GM10266 (cell line): Measurements from ENCODE around the gene TBX15.

Experiments used
- DNase-seq: peaks from one replicate; pipeline ENCODE4 v3.0.0; 2012; ENCODE audit errors: extremely low spot score
- TF ChIP-seq, protein P1 (sequence below): IDR thresholded peaks from 2 replicates; pipeline ENCODE4 v1.5.1; 2012; ENCODE audit warnings: mild to moderate bottlenecking, low read depth; ENCODE audit not compliant: control insufficient read depth, insufficient read depth; ENCODE audit errors: missing control alignments

Gene TBX15

DNA sequence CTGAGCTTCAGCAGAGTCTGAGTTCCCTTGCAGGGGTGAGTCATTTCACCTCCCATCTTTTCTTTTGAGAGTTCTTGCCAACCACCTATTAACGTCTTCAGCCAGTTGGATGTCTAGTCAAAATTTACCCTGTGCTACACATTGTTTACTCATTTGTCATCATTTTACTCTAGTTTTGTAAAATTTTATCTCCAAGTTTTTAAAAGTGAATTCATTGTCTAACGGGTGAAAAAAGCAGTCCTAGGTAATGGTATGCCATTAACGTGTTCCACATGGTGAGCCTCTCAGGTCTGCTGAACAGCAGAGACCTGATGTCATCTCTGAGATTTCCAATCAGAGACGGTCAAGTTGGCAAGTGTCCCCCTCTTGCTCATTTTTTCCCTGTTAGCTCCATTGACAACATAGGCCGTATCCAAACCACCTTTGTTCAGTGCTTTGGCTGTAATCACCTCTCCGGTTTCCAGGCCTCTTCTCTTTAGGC is 85.4 kb downstream of the TBX15 start:
- DNase-seq: no peak
- TF ChIP-seq, protein P1, sequence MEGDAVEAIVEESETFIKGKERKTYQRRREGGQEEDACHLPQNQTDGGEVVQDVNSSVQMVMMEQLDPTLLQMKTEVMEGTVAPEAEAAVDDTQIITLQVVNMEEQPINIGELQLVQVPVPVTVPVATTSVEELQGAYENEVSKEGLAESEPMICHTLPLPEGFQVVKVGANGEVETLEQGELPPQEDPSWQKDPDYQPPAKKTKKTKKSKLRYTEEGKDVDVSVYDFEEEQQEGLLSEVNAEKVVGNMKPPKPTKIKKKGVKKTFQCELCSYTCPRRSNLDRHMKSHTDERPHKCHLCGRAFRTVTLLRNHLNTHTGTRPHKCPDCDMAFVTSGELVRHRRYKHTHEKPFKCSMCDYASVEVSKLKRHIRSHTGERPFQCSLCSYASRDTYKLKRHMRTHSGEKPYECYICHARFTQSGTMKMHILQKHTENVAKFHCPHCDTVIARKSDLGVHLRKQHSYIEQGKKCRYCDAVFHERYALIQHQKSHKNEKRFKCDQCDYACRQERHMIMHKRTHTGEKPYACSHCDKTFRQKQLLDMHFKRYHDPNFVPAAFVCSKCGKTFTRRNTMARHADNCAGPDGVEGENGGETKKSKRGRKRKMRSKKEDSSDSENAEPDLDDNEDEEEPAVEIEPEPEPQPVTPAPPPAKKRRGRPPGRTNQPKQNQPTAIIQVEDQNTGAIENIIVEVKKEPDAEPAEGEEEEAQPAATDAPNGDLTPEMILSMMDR: no peak

DNA sequence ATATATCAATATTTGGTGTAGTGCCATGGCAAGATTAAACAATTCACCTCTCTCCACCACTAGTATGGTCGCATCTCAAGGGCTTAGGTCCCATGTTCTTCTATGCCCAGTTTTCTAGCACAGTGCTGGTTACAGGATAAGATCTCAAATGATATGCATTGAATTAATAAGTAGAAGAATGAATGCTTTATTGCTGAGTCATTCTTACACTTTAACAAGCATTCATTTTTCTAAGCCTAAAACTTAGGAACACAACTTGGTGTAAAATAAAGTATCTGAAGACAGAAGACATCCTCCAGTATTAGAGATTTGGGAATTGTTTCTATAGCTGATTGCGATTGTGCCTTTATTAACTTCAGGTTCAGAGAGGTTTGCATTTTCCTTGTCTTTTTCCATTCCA is 85.8 kb downstream of the TBX15 start:
- TF ChIP-seq, protein P1: no peak
- no peak for DNase-seq

DNA sequence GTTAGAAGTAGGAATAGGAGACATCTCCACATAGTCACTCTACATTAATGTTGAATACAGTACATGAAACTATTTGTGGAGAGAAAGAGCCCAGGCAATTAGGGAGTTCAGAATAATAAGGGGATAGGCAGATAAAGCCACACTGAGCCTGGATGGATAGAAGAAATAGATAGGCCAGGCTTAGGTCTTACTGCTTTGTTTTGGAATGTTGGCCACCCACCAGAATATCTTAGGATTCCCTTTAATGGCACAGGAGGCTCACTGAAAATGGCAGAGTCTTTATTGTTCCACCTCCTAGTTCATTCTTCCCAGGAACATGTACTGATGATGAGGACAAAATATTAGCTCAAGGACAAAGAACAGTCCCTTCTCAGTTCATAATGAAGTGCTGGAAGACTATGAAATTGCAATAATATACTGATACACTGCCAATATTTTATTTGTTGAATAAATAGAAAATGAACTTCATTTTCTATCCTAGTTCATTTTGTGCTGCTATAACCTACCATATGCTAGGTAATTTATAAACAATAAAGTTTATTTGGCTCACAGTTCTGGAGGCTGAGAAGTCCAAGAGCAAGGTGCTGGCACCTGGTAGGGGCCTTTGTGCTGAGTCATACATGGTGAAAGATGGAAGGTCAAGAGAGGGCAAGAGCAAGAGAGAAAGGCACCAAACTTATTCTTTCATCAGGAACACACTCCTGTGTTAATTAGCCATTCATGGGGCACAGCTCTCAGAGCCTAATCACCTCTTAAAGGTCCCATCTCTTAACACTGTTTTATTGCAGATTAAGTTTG is 87.3 kb downstream of the TBX15 start:
- no peak for DNase-seq
- TF ChIP-seq, protein P1: no peak

DNA sequence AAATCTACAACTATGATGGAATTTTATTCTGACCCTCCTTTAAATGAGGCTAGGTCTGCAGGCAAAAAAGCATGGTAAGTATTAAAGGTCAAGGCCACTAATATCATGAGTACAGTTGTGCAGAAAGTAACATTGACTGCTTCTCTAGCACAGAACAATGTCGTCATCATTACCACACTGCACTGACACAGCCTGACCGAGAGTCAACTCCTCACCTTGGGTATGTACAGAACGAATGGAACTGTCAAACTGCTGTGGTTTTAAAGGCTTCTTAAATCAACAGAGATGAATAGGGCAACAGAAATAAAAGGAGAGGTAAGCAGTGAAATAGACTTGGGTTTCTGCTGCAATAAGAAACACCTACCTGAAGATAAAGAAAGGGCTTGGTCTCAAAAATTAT is 88.8 kb downstream of the TBX15 start:
- TF ChIP-seq, protein P1: no peak

DNA sequence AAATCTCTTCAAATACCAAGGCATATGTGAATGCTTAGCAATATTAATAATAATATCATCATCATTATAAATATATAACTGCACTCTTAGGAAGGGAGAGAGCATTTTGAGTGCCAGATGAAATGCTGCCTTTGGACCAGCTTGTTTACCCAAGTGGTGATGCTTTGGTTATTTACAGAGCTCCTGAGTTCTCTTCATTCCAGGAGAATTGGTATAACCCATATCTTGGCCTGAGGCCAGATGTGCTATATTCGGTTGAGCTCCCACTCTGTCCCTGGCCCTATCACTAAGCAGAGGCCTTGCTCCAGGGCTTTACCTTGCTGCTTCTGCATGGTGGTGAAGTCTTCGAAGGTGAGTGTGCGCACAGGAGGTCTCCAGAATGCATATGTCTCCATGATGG is 89.4 kb downstream of the TBX15 start:
- TF ChIP-seq, protein P1: no peak
- DNase-seq: no peak

More for the DNA sequence above, 88.8 kb downstream of the TBX15 start:
- no peak for DNase-seq

DNA sequence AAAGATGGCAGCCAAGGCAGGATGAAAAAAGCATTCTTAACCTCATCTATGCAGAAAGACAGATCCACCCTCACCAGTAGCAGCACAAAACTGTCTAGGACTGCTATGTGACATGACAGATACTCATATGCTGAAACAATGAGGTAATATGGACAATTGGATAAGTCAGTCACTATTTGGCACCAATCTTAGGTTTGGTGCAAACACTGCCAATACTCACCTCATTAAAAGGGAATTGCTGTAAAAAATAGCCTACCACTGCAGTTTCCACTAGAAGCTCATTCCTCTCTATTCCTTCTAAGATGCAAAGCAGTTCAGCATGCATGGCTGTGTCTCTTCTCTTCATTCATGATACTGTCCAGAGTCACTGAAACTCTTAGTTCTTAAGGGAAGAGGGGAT is 91.7 kb downstream of the TBX15 start:
- DNase-seq: no peak
- TF ChIP-seq, protein P1: no peak

DNA sequence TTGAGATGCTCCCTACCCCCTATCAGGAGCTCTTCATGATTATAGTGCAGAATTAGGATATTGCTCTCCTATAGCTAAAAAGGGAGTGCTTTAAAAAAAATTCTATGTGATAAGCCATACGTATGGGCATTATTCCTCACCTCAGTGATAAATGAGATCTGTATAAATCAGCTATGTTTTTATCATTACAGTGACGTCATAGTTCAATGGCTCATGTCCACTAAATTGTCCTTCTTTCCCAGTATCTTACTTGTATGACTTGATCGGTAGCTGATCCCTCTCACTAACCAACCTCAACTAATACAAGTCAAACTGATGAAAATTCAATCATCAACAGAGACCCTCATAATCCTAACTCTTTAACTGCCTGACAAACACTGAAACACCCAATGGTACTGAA is 93.3 kb downstream of the TBX15 start:
- TF ChIP-seq, protein P1: no peak
- no peak for DNase-seq
